GOT3 (cell line): ENCODE data around the gene PTPRH.
"Not testable (repeated sequence)": the region's sequence is repeated elsewhere in the genome, so short reads cannot be mapped to it uniquely, and the experiment has no call there.

ENCODE experiments used
- DNase-seq: peaks from one replicate; lab custom pipeline; 2025; ENCODE audit warnings: mixed read lengths; lab: John Stamatoyannopoulos, UW

PTPRH gene

DNA sequence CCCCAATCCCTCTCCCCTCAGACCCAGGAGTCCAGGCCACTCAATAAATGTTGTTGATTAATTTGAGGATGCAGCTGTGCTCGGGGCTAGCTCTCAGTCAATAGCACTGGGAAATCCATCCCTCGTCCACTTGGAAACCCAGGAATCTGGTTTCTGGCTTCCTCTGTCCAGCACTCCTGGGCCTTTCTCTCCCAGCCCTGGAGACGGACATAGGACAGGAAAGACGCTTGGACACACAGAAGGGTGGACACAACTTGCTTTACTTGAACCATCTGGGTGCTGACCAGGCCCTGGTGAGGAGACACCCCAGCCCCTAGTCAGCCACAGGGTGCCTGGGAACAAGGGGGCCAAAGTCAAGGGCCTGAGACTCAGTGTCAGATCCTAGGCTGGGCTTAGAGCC lies 50.9 kb downstream of the PTPRH start:
- DNase-seq, result no peak

DNA sequence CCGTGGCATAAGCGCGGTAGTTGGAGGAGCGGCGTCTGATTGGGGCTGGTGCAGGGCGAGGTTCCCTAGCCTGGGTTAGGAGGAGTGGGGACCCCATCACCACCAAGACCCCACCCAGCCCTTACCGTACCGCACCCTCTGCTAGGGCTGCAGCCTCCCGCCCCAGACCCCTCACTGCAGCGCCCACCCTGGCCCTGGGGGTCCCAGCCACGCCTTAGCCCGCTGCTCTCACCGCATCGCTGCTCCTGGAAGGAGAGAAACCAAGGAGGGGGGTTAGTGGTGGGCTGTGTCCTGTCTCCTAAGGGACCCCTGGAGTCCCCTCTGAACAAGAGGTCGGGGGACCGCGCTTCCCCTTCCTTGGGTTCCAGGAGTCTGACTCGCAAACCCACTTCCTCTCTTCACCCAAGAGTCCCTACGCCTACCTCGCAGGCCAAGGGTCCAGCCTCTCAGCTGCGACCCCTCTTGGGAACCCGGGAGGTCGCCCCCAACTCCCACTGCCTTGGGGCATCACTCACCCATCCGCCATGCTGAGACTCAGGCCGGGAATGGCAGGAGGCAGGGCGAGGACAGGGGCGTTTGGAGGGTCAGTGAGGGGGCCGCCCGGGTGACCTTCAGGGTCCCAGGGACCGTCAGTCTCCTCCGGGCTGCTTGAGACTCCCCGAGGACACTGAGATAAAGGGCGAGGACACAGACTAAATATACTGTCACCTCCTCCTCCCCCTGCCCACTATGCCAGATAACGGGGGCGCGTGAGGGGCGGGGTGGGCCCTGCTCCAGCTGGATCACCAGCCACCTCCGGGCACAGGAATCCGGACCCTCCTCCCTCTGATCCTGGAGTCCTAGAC lies 52.0 kb downstream of the PTPRH start, which contains the start of gene TNNI3:
TNNI3 (minus strand) TSS at position 669 of the 845 bp plus-strand sequence; CDS start at position 526, 143 bp downstream.
- DNase-seq, result no peak

DNA sequence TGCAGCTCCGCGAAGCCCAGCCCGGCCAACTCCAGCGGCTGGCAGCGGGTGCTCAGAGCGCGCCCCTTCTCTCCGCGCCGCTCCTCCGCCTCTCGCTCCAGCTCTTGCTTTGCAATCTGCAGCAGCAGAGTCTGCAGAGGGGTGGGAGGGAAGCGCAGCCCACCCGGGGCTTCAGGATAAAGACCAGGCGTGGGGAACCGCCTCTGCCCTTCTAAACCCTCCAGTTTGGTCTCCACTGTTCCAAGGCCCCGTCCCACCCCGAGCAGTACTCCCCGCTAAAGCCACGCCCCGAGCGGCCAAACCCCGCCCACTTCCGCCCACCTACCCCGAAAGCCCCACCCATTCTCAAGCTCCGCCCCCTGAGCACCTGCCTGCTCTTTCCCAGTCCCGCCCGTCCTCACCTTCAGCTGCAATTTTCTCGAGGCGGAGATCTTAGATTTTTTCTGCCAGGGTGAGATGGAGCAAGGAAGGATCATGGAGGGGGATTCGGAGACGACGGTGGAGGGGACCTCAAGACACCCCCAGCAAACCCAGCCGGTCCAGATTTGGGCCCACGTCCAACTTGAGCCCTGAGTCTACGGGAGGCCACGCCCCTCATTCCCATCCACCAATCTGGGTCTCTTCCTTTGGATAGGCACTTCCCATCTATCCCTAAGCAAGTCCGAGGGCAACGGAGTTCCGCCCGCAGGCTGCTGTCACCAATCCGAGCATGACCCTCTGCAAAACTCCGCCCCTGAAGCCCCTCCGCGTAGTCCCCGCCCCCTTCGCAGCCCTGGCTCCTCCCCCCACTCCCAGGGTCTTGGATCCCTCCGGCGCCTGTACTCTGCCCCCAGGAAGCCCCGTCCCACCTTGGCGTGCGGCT lies 52.9 kb downstream of the PTPRH start:
- no peak for DNase-seq

DNA sequence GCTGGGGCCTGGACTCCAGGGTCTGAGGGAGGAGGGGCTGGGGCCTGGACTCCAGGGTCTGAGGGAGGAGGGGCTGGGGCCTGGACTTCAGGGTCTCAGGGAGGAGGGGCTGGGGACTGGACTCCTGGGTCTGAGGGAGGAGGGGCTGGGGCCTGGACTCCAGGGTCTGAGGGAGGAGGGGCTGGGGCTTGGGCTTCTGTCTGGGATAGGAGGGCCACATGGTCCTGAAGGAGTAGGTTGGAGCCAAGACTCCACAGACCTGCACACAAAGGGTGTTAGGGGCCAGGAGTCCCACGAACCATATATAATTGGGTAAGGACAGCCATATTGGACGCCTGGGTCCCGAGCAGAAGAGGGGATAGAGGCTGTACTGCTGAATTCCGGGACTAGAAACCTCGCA lies 53.5 kb downstream of the PTPRH start:
- not testable (repeated sequence) for DNase-seq

DNA sequence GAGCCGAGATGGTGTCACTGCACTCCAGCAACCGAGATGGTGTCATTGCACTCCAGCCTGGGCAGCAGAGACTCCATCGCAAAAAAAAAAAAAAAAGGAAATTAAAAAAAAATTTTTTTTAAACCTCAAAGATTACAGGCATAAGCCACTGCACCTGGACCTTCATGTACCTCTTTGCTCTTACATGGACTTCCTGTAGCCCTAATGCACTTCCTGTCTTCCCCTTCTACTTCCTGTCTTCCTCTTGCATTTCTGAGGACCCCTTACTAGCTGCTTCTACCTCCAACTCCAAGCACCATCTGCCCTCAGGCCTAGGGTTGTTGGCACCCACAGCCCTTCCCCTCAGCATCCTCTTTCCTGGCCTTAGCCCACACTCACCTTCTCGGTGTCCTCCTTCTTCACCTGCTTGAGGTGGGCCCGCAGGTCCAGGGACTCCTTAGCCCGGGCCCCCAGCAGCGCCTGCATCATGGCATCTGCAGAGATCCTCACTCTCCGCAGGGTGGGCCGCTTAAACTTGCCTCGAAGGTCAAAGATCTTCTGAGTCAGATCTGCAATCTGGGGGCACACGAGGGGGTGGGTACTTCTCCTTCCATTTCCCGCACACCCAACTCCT lies 55.5 kb downstream of the PTPRH start:
- DNase-seq, result no peak

DNA sequence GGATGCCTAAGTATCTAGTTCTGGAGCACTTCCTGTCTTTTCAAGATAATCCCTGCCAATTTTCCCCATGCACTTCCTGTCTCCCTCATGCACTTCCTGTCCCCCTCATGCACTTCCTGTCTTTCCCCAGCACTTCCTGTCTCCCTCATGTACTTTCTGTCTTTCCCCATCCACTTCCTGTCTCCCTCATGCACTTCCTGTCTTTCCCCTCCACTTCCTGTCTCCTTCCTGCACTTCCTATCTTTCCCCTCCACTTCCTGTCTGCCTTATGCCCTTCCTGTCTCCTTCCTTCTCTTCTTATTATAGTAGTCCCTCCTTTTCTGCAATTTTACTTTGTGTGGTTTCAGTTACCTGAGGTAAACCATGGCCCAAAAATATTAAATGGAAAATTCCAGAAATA lies 57.3 kb downstream of the PTPRH start:
- no peak for DNase-seq

DNA sequence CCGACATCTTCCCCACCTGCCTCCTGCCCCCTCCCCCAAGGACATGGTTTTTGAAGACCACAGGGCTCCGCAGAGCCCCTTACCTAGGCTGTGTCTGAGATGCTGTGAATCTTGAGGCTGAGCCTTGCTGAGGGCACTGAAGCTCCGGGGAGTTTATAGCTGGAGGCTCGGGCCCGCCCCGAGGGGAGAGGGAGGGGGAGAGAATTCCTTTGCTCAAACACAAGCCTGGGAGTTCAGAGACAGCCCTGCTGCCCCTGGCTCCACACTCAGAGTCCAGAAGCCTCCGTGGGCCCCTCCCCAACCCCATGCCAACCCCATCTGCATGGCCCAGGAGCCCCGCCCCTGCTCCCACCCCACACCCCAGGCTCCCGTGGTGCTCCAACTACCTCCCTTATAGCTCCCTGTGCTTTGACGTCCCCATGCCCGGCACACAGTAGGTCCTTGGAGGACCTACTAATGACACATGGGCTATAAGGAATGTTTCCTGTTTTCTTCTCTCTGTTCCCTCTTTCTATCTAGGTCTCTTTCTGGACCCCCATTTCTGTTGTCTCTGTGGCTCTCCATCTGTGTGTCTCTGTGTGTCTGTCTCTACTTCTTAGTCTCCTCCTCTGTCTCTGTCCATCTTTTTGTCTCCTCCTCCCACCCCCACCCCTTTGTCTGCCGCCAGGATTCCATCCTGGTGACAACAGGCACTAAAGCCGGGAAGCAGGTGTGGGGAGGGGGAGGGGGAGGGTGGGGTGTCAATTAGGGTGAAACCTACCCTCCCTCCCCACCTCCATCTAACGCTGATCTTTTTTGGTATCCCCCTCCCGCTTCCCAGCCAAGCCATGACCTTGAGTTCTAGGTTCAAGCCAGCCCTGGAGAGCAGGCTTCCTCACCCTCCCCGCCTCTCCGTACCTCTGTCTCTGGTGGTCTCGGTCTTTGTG lies 60.0 kb downstream of the PTPRH start, which contains the start of gene TNNT1:
TNNT1 (minus strand) TSS at position 129 of the 926 bp plus-strand sequence. CDS start 2,049 bp downstream, outside the sequence.
- DNase-seq, result no peak

DNA sequence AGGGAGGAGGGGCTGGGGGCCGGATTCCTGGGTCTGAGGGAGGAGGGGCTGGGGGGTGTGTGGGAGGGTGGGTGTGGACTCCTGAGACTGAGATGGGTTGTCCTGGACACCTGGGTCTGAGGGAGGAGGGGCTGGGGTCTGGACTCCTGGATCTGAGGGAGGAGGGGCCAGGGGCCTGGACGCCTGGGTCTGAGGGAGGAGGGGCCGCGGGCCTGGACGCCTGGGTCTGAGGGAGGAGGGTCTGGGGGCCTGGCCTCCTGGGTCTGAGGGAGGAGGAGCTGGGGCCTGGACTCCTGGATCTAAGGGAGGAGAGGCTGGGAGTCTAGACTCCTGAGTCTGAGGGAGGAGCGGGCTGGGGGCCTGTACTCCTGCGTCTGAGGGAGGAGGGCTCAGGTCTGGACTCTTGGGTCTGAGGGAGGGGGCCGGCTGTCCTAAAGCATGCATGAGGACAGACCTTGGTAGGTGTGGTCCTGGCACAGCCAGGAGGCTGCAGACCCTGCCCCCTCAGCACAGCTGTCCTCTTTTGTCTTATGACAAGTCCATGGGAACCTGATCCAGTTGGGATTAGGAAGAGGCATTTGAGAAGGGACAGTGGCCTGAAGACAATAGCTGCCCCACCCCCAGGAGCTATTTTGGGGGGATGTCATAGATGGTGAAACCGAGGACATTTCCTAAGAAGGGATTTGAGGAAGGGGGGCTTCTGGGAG lies 61.6 kb downstream of the PTPRH start:
- DNase-seq, result no peak

DNA sequence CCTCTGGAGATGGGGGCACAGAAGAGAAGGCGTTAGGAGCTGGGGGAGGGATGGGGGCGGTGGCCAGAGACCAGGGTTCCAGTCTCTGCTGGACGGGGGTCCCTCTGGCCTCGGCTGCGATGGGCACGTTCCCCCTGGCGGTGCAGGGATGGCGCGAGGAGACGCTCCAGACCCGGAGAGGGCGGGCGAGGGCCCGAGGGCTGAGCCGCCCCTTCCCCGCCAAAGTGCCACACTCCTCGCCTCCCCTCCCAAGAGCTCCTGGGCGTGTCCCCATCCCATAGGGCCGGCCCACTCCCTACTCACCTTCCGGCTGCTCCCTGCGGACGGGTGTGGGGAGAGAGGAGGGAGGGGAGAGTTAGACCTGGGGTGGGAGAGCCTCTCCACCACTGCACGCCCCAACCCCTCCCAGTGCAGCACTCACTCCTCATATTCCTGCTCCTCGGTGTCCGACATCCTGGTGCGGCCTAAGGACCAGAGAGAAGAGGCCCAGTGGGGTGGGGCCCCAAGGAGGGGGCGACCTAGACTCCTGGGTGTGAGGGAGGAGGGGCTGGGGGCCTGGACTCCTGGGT lies 62.5 kb downstream of the PTPRH start:
- DNase-seq, result no peak

DNA sequence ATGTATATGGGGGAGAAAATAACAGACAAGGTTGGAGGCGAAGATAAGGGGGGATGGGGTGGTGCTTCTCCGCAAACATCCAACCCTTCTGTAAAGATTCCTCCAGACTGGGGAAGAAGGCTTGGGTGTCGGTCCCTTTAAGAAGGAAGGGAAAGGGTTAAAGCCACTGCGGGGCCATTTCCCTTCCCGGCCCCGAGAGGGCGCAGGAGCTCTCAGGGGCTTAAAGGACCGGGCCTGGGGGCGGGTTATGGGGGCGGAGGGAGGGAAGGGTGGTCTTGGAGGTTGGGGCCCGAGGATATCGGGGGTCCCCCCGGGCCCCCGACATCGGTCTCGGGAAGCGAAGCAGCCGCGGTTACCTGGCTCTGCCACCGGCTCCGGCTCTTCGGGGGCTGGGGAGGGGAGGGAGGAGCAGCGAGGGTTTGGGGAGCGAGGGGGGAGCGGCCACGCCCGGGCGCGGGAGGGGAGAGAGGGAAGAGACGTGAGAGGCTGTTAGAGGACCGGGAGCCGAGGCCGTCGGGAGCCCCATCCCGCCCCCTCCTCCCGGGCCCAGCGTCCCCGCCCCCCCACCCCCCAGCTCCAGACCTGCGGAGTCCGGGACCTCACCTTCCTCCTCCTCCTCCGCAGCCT lies 63.1 kb downstream of the PTPRH start:
- no peak for DNase-seq

DNA sequence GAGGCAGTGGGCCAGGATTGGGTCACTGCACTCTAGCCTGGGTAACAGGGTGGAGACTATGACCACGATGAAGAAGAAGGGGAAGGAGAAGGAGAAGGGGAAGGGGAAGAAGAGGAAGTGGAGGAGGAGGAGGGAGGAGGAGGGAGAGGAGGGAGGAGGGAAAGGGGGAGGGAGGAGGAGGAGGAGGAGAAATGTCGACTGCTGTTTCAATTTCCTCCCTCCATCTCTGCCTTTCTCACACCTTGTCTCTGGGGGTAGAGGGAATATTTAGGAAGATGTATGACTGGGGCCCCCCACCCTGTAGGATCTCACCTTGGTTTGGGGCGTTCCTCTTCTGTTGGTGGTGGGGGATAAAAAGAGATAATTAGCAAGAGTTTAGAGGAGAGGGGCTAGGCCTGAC lies 64.1 kb downstream of the PTPRH start:
- DNase-seq, result no peak

DNA sequence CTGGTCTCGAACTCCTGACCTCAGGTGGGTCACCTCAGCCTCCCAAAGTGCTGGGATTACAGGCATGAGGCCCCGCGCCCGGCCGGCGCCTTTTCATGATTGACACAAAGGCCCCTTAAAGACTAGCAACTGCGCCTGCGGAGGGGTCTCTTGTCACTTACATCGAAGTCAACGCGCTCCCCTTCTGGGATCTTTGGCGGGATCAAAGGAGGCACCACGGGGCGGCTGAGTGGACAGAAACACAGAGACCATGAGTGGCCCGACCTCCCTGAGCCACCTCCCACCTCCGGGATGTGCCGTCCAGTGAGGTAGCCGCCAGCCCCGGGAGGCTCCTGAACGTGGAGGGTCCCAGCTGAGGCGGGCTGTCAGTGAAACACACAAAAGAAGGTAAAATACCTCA lies 67.6 kb downstream of the PTPRH start:
- DNase-seq, result no peak

DNA sequence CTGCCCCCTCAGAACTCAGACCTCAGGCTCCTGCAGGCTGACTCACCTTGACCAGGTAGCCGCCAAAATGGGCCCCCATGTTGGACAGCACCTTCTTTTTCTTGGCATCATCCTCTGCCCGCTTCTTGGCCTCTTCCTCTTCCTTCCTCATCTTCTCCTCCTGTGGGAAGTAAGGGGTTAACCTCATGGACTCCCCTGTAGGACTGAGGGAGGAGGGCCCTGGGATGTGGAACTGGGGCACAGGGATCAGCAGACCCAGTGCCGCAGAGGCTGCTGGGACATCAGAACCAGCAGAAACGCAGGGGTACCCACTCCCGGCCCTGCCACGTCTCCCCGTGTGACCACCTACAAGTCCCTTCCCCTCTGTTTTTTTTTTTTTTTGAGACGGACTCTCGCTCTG lies 71.4 kb downstream of the PTPRH start:
- no peak for DNase-seq

DNA sequence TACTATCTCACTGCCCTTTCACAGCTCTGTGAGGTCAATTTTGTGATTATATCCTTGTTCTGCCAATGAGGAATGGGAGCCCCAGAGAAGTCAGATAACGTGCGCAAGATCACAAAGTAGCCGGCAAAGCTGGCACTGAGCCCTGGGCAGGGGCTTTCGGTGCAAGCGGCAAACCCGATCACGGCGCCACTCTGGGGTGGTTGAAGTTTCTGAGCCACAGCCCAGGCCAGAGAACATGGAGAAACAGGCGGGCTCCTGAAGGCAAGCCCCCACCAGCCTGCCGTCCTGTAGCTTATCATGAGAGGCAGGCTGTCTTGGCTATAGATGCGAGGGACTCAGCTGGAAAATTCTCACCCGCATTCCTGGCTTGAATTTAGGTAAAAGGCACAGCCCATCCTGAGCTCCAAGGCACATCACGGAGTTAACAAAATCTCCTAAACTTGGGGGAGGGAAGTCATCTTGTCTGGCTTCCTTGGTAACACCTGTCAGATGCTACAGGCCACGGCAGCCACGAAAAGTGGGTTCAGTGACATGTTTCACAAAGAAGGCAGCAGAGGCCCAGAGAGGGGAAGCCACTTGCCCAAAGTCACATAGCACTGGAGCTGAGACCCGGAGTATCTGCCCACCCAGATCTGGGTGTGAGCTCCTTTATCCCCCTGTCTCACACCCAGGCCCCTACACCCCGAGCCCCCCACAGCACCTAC lies 72.8 kb downstream of the PTPRH start:
- no peak for DNase-seq

DNA sequence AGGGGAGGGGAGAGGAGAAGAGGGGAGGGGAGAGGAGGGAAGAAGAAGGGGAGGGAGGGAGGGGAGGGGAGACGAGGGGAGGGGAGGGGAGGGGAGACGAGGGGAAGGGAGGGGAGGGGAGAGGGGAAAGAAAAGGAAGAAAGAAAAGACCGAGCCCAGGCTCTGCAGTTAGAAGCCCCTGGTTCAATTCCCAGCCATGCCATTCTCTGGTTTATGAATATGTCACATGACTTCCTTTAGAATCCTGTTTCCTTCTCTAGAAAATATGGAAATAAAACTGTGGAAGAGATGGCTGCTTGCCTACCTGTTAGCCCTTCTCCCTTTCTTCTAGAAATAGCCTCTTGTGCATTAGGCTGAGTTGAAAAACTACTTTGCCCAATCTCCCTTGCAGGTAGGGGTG lies 74.6 kb downstream of the PTPRH start:
- no peak for DNase-seq

DNA sequence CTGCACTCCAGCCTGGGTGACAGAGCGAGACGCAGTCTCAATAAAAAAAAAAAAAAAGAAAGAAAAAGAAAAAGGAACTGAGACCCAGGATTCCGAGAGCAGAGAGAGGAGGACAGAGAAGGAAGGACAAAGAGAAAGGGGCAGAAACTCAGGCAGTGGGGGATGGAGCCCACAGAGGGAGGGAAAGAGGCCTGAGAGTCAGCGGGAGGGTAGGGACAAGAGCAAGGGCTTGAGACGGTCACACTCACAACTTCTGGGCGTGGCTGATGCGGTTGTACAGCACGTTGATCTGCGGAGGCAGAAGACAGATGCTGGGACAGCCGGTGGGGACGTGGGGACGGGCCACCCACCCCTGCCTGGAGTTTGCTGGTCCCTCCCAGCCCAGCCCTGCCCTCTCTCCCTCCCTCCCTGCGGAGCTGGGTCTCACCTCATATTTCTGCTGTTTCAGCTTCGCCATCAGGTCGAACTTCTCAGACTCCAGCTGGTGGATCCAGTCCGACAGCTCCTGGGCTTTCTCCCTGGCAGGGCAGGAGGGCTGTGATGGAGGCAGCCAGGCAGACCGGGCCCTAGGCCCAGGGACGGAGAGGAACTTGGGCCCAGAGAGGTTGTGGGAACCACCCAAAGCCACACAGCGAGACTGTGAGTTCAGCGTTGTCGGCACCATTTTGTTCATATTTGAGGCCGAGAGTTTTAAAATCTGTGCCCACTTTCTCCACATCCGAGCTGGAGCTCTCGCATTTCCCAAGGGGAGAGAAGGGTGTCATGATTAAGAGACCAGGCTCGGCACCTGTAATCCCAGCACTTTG lies 75.5 kb downstream of the PTPRH start:
- no peak for DNase-seq

DNA sequence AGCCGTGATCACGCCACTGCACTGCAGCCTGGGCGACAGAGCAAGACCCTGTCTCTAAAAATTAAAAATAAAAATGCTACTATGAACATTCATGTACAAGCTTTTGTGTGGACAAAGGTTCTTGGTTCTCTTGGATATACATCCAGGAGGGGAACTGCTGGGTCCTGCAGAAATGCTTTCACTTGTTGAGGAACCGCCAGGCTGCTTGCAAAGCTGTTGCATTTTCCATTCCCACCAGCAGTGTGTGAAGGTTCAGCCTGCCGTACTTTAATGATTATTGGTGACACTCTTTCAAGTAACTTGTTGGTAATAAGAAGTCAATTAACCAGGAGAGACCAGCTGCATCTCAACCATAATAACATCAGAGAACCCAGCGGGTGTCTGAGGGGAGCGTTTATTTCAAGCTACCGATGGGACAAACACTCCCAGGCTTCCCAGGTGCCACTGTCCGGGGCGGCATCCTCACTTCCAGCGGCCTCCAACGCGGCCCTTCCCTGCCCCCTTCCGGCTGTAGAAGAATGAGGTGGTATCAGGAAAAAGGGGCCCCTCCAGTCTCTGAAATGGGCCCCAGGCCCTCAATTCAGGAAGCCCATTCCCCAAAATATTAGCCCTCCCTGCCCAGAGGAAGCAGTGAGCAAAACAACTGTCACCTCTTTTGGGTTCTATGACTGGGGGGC lies 76.7 kb downstream of the PTPRH start:
- no peak for DNase-seq

DNA sequence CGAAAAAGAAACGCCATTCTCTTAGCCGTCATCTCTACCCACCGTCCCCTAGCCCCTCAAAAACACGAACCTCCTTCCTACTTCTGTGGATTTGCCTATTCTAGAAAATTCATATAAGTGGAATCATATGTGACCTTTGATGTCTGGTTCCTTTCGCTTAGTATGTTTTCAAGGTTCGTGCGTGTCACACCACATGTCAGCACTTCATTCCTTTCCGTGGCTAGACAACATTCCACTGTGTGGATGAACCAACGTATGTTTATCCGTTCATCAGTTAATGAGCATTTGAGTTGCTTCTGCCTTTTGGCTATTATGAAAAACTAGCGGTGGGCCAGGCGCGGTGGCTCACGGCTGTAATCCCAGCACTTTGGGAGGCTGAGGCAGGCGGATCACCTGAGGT lies 77.9 kb downstream of the PTPRH start:
- DNase-seq, result no peak
